ENCODE measurements around the gene FOXK1. TPM values are rescaled to one million over a fixed set of nuclear protein-coding genes. Genes with fewer than 3 reads are reported as not detected.

FOXK1 gene
- total RNA-seq, 2 donors from 2014 or later = 19.4 to 24.8 TPM

DNA sequence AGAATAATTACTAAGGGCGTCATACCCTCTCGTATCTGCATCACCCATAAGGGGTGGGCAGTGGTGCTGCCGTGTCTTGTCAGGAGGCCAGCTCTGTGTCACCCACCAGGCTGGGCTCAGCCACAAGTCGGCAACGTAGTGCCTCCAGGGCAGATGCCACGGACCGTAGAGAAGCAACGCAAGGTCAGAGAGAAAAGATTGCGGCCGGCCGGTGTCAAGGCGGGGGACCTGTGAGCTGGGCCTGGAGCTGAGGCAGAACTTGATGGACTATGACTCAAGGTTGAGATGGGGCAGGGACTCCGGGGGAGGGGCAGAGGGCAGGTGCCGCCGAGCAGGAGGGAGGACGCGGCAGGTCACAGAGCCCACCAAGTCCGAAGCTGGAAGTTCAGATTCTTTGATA, 29.5 kb downstream of the FOXK1 start:
- Histone ChIP-seq H3K27me3 (no peaks in the 10 kb centered on the region), H3K36me3 (peaks cover 11% of the 10 kb centered on the region), H3K9me3 (no peaks in the 10 kb centered on the region), H3K4me3 (no peak overlapping the region), H3K4me1 (peaks cover 0 to 60% of the 10 kb centered on the region in 2 donors), H3K27ac (no peak overlapping the region)
- DNase-seq (ENCODE audit: low spot score) = no peak
- no peak for TF ChIP-seq CTCF (IDR thresholded peaks at IDR 0.05)

- no peak for DNase-seq (ENCODE audit: low spot score)
- Histone ChIP-seq H3K4me3 (no peak overlapping the region), H3K27ac (peak overlapping the region in 1 of 2 donors; percentile 31), H3K36me3 (peaks cover 11% of the 10 kb centered on the region), H3K9me3 (no peaks in the 10 kb centered on the region), H3K27me3 (no peaks in the 10 kb centered on the region), H3K4me1 (peaks cover 0 to 53% of the 10 kb centered on the region in 2 donors)
- no peak for TF ChIP-seq CTCF (IDR thresholded peaks at IDR 0.05)
These were observed 30.4 kb downstream of the FOXK1 start for GRCh38 chr7:4712281-4713182.

GRCh38 chr7:4713183-4713784, 31.2 kb downstream of the FOXK1 start:
- peaks cover 0 to 46% of the 10 kb centered on the region in 2 donors for H3K4me1 ChIP-seq
- no peak overlapping the region for H3K4me3 ChIP-seq
- peak overlapping the region in 1 of 2 donors; percentile 31 for H3K27ac ChIP-seq
- peaks cover 15% of the 10 kb centered on the region for H3K36me3 ChIP-seq
- DNase-seq (ENCODE audit: low spot score) = no peak
- no peaks in the 10 kb centered on the region for H3K27me3 ChIP-seq
- no peak for TF ChIP-seq CTCF (IDR thresholded peaks at IDR 0.05)
- H3K9me3 ChIP-seq = no peaks in the 10 kb centered on the region

DNA sequence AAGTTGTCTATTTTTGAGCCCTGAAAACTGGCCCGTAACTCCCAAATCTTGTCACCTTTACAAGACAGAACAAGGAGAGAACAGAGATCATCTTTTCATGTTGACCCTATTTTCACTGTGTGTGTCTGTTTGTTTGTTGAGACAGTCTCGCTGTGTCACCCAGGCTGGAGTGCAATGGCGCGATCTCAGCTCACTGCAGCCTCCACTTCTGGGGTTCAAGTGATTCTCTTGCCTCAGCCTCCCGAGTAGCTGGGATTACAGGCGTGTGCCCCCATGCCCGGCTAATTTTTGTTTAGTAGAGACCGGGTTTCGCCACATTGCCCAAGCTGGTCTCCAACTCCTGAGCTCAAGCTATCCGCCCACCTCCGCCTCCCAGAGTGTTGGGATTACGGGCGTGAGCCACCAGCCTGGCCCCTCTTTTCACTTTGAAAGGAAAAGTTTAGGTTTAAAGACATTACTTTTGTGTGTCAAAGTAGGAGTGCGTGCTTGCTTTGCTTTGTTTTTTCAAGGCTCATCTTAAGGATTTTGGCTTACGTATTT, 32.1 kb downstream of the FOXK1 start:
- DNase-seq (ENCODE audit: low spot score) = no peak
- Histone ChIP-seq H3K27ac (no peak overlapping the region), H3K4me3 (no peak overlapping the region), H3K27me3 (no peaks in the 10 kb centered on the region), H3K9me3 (no peaks in the 10 kb centered on the region), H3K4me1 (peaks cover 0 to 41% of the 10 kb centered on the region in 2 donors), H3K36me3 (peaks cover 17% of the 10 kb centered on the region)
- TF ChIP-seq CTCF (IDR thresholded peaks at IDR 0.05) = no peak

DNA sequence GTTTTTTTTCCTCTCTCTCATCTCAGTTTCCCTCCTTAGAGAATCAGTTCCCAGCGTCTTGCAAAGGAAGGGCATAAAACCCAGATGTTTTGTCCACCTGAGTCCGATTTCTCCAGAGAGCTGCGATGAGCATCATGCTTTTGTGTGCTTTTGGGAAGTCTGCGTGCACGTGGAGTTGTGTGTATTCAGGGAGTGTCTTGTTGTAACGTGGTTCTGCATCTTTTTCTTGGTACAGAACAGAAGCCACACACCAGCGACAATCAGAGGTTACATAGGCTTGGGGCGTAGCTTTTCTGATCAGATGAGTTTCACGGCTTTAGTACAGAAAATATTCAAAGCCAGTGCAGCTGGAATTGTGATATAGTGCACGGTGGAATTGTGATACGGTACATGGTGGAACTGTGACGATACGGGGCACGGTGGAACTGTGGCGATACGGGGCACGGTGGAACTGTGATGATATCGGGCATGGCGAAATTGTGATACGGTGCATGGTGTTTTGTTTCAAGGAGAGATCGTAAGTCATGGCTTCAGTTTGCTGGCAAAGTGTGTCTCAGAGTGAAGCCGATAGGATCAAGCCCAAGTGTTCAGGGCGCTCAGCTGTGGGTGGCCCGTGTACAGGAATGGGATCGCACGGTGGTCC, 32.8 kb downstream of the FOXK1 start:
- Histone ChIP-seq H3K4me1 (peaks cover 0 to 41% of the 10 kb centered on the region in 2 donors), H3K27ac (peak overlapping the region; percentile 67), H3K36me3 (peaks cover 17% of the 10 kb centered on the region), H3K9me3 (no peaks in the 10 kb centered on the region), H3K4me3 (peak overlapping the region; percentile 5 to 22), H3K27me3 (no peaks in the 10 kb centered on the region)
- DNase-seq (ENCODE audit: low spot score) = no peak
- TF ChIP-seq CTCF (IDR thresholded peaks at IDR 0.05) = no peak

All from right atrium auricular region (tissue), 2 donors.